ENCODE data around the gene CHST6.
"Not testable (repeated sequence)": the region's sequence is repeated elsewhere in the genome, so short reads cannot be mapped to it uniquely, and the experiment has no call there.

The CHST6 gene

GRCh38 chr16:75432828-75433731, 62.2 kb downstream of the CHST6 start, which contains the start of gene CFDP1:
TSS of gene CFDP1 (minus strand) at chr16:75433503. CDS start at chr16:75433352, 151 bp downstream.
- FAIRE-seq, result no peak

- no peak for FAIRE-seq
These were observed 65.4 kb downstream of the CHST6 start for GRCh38 chr16:75429621-75430403.

- not testable (repeated sequence) for FAIRE-seq
These were observed 68.7 kb downstream of the CHST6 start for GRCh38 chr16:75426524-75426923.

GRCh38 chr16:75424105-75424762, 71.0 kb downstream of the CHST6 start:
- not testable (repeated sequence) for FAIRE-seq

- no peak for FAIRE-seq
These were observed 71.5 kb downstream of the CHST6 start for GRCh38 chr16:75423723-75424104.
